Epithelial cell of esophagus (primary cell): ENCODE results near the gene DIAPH3.

Experiments
- DNase-seq: peaks from one replicate; pipeline ENCODE4 v3.0.0; 2010; ENCODE audit warnings: low read depth
- H3K4me3 ChIP-seq: 2 replicates; pipeline ENCODE4 v1.5.1; 2011; ENCODE audit warnings: mild to moderate bottlenecking, low read length, control low read depth
- TF ChIP-seq, protein P1 (sequence below): IDR thresholded peaks from 2 replicates; pipeline ENCODE4 v1.5.1; 2011; ENCODE audit warnings: low read depth, mild to moderate bottlenecking, low read length, control low read depth, inconsistent platforms; ENCODE audit not compliant: insufficient read depth; ENCODE audit errors: missing control alignments

The DIAPH3 gene

DNA sequence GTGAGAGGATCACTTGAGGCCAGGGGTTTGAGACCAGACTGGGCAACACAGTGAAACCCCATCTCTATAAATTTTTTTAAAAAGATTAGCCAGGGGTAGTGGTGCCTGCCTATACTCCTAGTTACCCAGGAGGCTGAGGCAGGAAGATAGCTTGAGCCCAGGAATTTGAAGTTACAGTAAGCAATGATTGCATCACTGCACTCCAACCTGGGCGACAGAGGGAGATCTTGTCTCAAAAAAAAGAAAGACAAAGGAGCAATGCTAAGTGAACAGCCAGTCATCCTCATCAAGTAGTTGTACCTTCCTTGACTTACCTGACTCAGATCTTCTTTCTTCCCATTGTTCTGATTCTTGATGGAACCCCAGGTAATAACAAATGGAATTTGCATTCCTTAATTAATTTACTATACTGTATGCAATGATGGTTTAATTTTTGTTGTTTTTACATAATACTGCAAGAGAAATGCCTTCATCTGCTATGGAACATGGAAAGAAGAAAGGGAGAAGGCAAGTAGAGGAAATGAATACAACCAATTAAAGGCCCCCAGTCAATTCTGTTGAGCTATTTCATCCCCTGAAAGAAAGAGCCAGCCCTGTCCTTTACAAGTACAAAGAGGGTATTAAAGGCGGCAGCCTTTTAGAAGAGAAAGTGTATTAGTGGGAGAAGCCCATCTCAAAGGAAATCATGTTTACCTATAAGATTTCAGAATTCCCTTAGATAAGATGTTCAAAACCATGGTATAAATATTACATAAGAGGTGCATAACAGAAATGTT is 316.7 kb downstream of the DIAPH3 start:
- TF ChIP-seq, protein P1, sequence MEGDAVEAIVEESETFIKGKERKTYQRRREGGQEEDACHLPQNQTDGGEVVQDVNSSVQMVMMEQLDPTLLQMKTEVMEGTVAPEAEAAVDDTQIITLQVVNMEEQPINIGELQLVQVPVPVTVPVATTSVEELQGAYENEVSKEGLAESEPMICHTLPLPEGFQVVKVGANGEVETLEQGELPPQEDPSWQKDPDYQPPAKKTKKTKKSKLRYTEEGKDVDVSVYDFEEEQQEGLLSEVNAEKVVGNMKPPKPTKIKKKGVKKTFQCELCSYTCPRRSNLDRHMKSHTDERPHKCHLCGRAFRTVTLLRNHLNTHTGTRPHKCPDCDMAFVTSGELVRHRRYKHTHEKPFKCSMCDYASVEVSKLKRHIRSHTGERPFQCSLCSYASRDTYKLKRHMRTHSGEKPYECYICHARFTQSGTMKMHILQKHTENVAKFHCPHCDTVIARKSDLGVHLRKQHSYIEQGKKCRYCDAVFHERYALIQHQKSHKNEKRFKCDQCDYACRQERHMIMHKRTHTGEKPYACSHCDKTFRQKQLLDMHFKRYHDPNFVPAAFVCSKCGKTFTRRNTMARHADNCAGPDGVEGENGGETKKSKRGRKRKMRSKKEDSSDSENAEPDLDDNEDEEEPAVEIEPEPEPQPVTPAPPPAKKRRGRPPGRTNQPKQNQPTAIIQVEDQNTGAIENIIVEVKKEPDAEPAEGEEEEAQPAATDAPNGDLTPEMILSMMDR, result peak; percentile 9
- DNase-seq, result peak; percentile 52
- H3K4me3 ChIP-seq, result no peak overlapping the region

DNA sequence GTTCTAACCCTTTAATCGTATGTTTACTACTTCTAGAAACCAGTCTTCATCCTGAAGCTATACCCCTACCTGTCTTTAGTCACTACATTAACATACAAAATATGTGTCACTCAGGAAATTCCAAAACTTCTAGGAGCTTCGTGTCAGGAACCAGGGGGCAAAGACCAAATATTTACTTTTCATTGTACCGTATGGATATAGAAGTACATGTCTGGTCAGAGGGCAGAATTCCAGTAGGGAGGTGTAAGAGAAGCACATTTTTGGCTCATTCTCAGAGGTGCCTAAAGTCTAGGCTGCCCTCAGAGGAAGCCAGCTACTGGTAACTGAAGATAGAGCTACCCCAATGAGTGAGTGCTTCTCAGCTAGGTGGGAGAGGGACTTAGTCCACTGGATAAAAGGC is 320.7 kb downstream of the DIAPH3 start:
- TF ChIP-seq, protein P1, result no peak
- H3K4me3 ChIP-seq, result no peak overlapping the region
- DNase-seq, result peak; percentile 15

DNA sequence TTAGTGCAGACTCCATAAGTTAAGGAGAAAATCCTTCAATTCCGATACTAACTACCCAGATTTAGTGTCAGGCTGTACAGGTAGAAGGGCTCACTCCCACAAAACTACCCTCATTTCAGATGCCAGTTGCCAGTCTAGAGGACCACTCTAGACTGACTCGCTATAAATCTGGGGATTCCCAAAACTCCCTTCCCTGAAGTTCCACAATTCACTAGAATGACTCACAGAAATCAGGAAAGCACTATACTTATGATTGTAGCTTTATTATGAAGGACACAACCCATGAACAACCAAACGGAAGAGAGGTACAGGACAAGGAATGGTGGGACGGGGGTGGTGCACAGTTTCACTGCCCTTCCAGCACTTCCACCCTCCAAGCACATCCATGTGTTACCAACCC is 321.2 kb downstream of the DIAPH3 start:
- no peak overlapping the region for H3K4me3 ChIP-seq
- DNase-seq, result peak; percentile 34
- TF ChIP-seq, protein P1, result no peak

DNA sequence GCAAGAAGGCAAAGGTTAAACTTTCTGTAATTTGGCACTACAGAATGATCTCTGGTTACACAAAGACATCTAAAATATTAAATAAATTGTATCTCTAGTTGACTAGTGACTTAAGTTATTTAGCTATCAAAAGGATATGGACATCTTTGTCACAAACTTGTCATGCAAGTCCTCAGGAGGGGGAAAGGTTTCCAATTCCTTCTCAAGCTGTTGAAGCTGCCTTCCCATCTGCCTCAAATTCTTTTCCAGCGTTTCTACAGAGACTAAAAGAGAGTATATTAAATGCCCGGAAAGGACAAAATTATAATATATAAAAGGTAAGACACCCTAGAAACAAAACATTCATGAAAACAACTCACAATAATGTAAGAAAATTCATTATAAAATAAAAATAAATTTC is 324.5 kb downstream of the DIAPH3 start:
- no peak overlapping the region for H3K4me3 ChIP-seq
- TF ChIP-seq, protein P1, result no peak
- no peak for DNase-seq

DNA sequence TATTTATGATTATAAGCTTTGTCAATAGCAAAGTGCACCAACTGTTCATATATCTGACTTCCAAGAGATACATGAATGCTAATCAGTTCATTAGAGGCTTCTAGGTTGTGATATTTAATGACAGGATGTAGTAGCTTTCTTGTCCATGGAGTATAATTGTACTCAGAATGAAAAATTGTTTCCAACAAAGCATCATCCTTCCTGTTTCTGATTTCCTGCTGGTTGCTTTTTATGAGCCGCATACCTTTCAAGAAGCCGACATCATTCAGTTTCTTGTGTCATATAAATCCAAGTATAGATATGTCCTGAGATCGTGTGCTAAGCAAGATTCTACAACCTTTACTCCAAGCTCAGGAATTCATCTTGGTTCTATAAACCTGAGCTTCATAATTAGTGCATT is 326.6 kb downstream of the DIAPH3 start:
- H3K4me3 ChIP-seq, result no peak overlapping the region
- TF ChIP-seq, protein P1, result no peak
- DNase-seq, result no peak

DNA sequence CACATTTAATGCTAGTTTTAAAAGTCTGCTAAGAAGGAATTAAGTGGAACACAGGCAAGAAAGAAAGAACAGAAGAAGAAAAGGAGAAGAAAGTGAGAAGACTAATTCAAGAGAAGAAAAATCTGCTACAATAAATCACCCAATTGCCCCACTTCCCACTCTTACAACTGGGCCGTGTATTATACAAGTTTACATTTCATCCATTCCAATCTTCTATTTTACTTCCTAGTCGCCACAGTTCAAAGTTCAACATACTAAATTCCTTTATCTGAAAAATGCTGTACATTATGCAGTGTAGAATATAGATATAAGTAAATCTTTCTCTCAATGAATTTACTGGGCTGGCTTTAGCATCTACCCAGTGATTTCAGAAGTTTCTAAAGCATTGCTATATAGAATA is 328.2 kb downstream of the DIAPH3 start:
- TF ChIP-seq, protein P1, result no peak
- H3K4me3 ChIP-seq, result no peak overlapping the region
- no peak for DNase-seq

DNA sequence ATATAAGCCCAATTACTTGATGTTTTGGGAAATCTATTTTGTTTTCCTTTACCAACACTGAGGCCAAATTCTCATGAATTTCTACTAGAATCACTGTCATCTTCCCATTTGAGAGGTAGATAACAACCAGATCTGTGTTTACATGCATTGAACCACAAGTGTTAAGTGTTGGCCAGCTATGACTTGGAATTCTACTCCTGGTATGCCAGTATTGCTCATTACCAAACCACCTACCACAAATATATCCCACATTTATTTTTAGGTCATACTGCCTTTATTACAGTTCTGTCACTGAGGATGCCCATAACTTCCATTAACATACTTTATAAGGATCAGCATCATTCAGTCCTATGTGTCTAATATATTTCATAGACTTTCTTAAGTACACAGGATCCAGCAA is 328.9 kb downstream of the DIAPH3 start:
- no peak for DNase-seq
- no peak overlapping the region for H3K4me3 ChIP-seq
- TF ChIP-seq, protein P1, result no peak
